MM.1S (cell line): Measurements from ENCODE around the gene MAPKAP1.

ENCODE experiments used
- DNase-seq: peaks from one replicate; pipeline ENCODE4 v3.0.0-alpha.2; 2015
- H2AFZ ChIP-seq: fragments of 300-600 bp; sonication (generic); 2 replicates; pipeline ENCODE4 v1.6.0; 2016; ENCODE audit warnings: antibody characterized with exemption, low read length
- H3F3A ChIP-seq: fragments of 300-600 bp; sonication (generic); 2 replicates; pipeline ENCODE4 v1.6.1; 2016; ENCODE audit warnings: mild to moderate bottlenecking, antibody characterized with exemption, low read length, moderate library complexity, mixed read lengths; ENCODE audit not compliant: insufficient read depth
- H3K27ac ChIP-seq: fragments of 300-600 bp; sonication (generic); 2 replicates; pipeline ENCODE4 v1.5.1; 2016; ENCODE audit warnings: mild to moderate bottlenecking, low read length
- H3K27me3 ChIP-seq: fragments of 300-600 bp; sonication (generic); replicated peaks from 2 replicates; pipeline ENCODE4 v1.6.0; 2016; ENCODE audit warnings: low read length; ENCODE audit not compliant: insufficient read depth
- H3K36me3 ChIP-seq: fragments of 300-600 bp; sonication (generic); replicated peaks from 2 replicates; pipeline ENCODE4 v1.6.1; 2016; ENCODE audit warnings: mild to moderate bottlenecking, low read length, mixed read lengths; ENCODE audit not compliant: insufficient read depth
- H3K4me1 ChIP-seq: fragments of 300-600 bp; sonication (generic); 2 replicates; pipeline ENCODE4 v1.6.1; 2016; ENCODE audit warnings: low read length, mixed read lengths
- H3K4me2 ChIP-seq: fragments of 300-600 bp; sonication (generic); 2 replicates; pipeline ENCODE4 v1.6.0; 2016; ENCODE audit warnings: low read depth, low read length
- H3K4me3 ChIP-seq: fragments of 300-600 bp; sonication (generic); 2 replicates; pipeline ENCODE4 v1.5.1; 2016; ENCODE audit warnings: low read length, mixed read lengths
- H3K79me2 ChIP-seq: fragments of 300-600 bp; sonication (generic); 2 replicates; pipeline ENCODE4 v1.6.1; 2016; ENCODE audit warnings: mixed run types, low read length, mixed read lengths
- H3K9ac ChIP-seq: fragments of 300-600 bp; sonication (generic); 2 replicates; pipeline ENCODE4 v1.6.1; 2016; ENCODE audit warnings: low read length, mixed read lengths
- H3K9me2 ChIP-seq: fragments of 300-600 bp; sonication (generic); replicated peaks from 2 replicates; pipeline ENCODE4 v1.6.1; 2016; ENCODE audit warnings: mild to moderate bottlenecking, low read length, mixed read lengths; ENCODE audit not compliant: insufficient read depth
- H3K9me3 ChIP-seq: fragments of 300-600 bp; sonication (generic); replicated peaks from 2 replicates; pipeline ENCODE4 v1.6.1; 2016; ENCODE audit warnings: mild to moderate bottlenecking, low read length, mixed read lengths; ENCODE audit not compliant: insufficient read depth
- H4K20me1 ChIP-seq: fragments of 300-600 bp; sonication (generic); 2 replicates; pipeline ENCODE4 v1.6.1; 2016; ENCODE audit warnings: mild to moderate bottlenecking, low read length, moderate library complexity, mixed read lengths; ENCODE audit not compliant: insufficient read depth
- EZH2 ChIP-seq: fragments of 300-600 bp; sonication (generic); optimal IDR thresholded peaks from 2 replicates; pipeline ENCODE3; 2017; ENCODE audit warnings: low read depth, mild to moderate bottlenecking, antibody characterized with exemption, low read length, mixed read lengths
- EZH2phosphoT487 ChIP-seq: fragments of 300-600 bp; sonication (generic); IDR thresholded peaks from 2 replicates; pipeline ENCODE4 v1.6.1; 2018; ENCODE audit warnings: antibody characterized with exemption, low read length
- TF ChIP-seq, protein P1 (sequence below): fragments of 300-600 bp; sonication (generic); IDR thresholded peaks from 2 replicates; pipeline ENCODE4 v1.5.1; 2016; ENCODE audit warnings: antibody characterized with exemption, low read length, mixed read lengths

The MAPKAP1 gene

DNA sequence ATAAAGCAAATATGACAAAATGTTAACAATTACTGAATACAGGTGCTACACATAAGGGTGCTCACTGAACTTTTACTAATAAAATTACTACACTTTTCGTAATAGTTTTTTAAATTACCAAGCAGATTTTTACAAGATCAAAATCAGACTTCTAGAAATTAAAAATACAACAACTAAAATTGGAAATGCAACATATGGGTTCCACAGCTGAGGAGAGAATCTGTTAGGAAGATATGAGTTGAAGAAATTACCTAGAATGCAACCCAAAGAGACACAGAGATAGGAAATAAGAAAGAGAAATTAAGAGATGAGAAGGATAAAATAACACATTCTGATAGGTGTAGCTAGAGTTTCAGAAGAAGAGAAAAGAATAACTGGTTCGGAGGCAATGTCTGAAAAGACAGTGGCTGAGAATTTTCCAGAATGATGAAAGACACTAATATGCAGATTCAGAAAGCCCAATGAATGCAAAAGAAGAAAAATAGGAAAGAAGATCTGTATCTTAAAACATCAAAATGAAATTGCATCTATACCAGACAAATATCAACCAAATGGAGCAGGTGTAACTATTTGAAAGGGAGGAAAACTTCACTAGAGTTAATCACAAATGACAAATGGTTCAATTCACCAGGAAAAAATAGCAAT lies 95.8 kb downstream of the MAPKAP1 start:
- no peak overlapping the region for H2AFZ ChIP-seq
- H3K9ac ChIP-seq = no peak overlapping the region
- no peak for DNase-seq
- no peaks in the 10 kb centered on the region for H4K20me1 ChIP-seq
- no peak overlapping the region for H3K4me3 ChIP-seq
- peaks cover 32% of the 10 kb centered on the region for H3K79me2 ChIP-seq
- no peaks in the 10 kb centered on the region for H3K9me3 ChIP-seq
- no peak overlapping the region for H3K4me2 ChIP-seq
- H3K27me3 ChIP-seq = no peaks in the 10 kb centered on the region
- H3K4me1 ChIP-seq = no peaks in the 10 kb centered on the region
- no peaks in the 10 kb centered on the region for H3K36me3 ChIP-seq
- H3K27ac ChIP-seq = no peak overlapping the region
- no peaks in the 10 kb centered on the region for H3K9me2 ChIP-seq
- TF ChIP-seq EZH2 (no peak), EZH2phosphoT487 (no peak)
- TF ChIP-seq, protein P1, sequence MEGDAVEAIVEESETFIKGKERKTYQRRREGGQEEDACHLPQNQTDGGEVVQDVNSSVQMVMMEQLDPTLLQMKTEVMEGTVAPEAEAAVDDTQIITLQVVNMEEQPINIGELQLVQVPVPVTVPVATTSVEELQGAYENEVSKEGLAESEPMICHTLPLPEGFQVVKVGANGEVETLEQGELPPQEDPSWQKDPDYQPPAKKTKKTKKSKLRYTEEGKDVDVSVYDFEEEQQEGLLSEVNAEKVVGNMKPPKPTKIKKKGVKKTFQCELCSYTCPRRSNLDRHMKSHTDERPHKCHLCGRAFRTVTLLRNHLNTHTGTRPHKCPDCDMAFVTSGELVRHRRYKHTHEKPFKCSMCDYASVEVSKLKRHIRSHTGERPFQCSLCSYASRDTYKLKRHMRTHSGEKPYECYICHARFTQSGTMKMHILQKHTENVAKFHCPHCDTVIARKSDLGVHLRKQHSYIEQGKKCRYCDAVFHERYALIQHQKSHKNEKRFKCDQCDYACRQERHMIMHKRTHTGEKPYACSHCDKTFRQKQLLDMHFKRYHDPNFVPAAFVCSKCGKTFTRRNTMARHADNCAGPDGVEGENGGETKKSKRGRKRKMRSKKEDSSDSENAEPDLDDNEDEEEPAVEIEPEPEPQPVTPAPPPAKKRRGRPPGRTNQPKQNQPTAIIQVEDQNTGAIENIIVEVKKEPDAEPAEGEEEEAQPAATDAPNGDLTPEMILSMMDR = no peak
- H3F3A ChIP-seq = no peaks in the 10 kb centered on the region

DNA sequence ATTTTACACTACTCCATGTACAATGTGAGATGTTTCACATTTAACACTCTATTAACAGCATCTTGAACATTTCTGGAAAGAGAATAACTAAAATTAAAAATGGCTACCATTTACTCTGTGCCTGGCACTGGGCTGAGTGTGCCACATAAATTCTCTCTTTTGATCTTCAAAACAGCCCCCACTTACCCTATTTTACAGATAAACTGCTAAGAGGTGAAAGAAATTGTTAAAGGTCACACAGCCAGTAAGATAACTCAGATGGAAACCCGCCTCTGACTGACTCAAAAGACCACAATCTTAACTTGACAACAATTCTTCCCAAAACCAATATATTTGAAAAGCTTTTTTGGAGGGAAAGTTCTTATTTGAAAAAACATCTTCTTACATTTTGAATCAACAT lies 97.3 kb downstream of the MAPKAP1 start:
- no peaks in the 10 kb centered on the region for H3K27me3 ChIP-seq
- no peaks in the 10 kb centered on the region for H3K9me3 ChIP-seq
- TF ChIP-seq EZH2phosphoT487 (no peak), EZH2 (no peak)
- TF ChIP-seq, protein P1 = no peak
- no peak overlapping the region for H3K27ac ChIP-seq
- H3K36me3 ChIP-seq = no peaks in the 10 kb centered on the region
- H3K79me2 ChIP-seq = peaks cover 24% of the 10 kb centered on the region
- no peak overlapping the region for H2AFZ ChIP-seq
- no peak for DNase-seq
- H3F3A ChIP-seq = no peaks in the 10 kb centered on the region
- no peak overlapping the region for H3K9ac ChIP-seq
- no peaks in the 10 kb centered on the region for H3K4me1 ChIP-seq
- H3K4me2 ChIP-seq = no peak overlapping the region
- H4K20me1 ChIP-seq = no peaks in the 10 kb centered on the region
- H3K4me3 ChIP-seq = no peak overlapping the region
- H3K9me2 ChIP-seq = no peaks in the 10 kb centered on the region

DNA sequence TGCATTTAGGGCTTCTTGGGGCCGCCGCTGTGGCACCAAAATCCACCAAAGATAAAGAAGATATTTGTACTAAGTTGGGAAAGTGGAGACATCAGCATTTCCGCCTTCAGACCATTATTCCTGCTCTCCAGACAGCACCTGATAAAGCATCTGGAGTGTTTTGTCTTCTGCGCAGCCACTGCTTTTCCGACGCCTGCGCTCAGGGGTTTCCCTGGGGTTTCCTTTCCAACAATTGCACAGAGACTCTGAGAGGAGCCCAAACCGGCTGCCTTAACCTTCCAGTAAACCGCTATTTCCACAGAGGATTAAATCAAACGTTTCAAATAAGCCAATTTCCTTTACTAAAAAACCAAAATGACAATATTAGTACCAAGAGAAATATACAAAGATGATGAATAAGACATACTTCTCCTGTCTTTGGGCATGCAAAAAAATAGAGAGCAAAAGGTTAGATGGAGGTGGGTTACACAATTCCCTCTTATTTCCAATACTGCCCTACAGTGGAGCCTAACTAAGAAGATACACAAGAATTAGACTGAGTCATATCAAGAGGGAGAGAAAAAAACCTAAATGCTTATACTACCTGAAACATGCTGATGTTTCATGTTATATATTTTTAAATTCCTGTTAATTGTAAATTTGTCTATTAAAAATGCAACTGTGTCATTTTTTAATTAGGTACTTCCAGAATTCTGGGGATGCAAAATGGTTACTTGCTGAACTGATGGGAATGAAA lies 98.4 kb downstream of the MAPKAP1 start:
- no peak for TF ChIP-seq EZH2
- no peak for TF ChIP-seq EZH2phosphoT487
- TF ChIP-seq, protein P1 = no peak
- H3K9me3 ChIP-seq = no peaks in the 10 kb centered on the region
- no peak overlapping the region for H3K27ac ChIP-seq
- H3K4me1 ChIP-seq = no peaks in the 10 kb centered on the region
- H3K27me3 ChIP-seq = no peaks in the 10 kb centered on the region
- H3K4me2 ChIP-seq = no peak overlapping the region
- H3K36me3 ChIP-seq = no peaks in the 10 kb centered on the region
- H2AFZ ChIP-seq = no peak overlapping the region
- peaks cover 24% of the 10 kb centered on the region for H3K79me2 ChIP-seq
- H4K20me1 ChIP-seq = no peaks in the 10 kb centered on the region
- H3K9ac ChIP-seq = no peak overlapping the region
- DNase-seq = no peak
- no peak overlapping the region for H3K4me3 ChIP-seq
- no peaks in the 10 kb centered on the region for H3K9me2 ChIP-seq
- no peaks in the 10 kb centered on the region for H3F3A ChIP-seq
